ENCODE results near the gene CHN1.

DNA sequence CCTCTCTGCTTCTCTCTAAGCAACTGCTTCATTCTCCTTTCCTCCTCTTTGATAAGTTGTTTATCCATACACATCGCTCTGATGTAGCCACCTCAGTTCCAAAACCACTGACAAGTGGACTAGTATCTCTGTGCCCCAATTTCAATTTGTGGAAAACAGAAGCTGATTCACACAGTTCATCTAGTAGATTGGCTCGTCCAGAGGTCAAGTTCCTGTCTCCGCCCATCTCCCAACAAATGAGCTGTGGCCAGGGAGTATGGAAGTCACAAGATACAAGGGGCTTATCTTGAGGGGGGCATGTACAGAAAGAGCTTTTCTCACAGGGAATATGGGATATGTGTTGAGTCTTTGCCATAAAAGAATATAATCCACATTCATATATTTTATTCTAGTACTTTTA is 17.7 kb upstream of the CHN1 start:
- TF ChIP-seq, protein P1, sequence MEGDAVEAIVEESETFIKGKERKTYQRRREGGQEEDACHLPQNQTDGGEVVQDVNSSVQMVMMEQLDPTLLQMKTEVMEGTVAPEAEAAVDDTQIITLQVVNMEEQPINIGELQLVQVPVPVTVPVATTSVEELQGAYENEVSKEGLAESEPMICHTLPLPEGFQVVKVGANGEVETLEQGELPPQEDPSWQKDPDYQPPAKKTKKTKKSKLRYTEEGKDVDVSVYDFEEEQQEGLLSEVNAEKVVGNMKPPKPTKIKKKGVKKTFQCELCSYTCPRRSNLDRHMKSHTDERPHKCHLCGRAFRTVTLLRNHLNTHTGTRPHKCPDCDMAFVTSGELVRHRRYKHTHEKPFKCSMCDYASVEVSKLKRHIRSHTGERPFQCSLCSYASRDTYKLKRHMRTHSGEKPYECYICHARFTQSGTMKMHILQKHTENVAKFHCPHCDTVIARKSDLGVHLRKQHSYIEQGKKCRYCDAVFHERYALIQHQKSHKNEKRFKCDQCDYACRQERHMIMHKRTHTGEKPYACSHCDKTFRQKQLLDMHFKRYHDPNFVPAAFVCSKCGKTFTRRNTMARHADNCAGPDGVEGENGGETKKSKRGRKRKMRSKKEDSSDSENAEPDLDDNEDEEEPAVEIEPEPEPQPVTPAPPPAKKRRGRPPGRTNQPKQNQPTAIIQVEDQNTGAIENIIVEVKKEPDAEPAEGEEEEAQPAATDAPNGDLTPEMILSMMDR (optimal IDR thresholded peaks at IDR 0.05 in 1 of 3, IDR thresholded peaks at IDR 0.05 in 1 of 3, conservative IDR thresholded peaks at IDR 0.05 in 1 of 3; ENCODE audit: extremely low read depth in 1 of 3, insufficient read depth in 2 of 3, low read length in 3 of 3): no peak
- TF ChIP-seq EZH2 (IDR thresholded peaks at IDR 0.05; ENCODE audit: low read length): no peak
